Posterior vena cava (tissue), 2 donors: ENCODE results near the gene ITGA11. TPM values are rescaled to one million over a fixed set of nuclear protein-coding genes. Genes with fewer than 3 reads are reported as not detected.
"Not testable (repeated sequence)": the region's sequence is repeated elsewhere in the genome, so short reads cannot be mapped to it uniquely, and the experiment has no call there.

Source experiments
- DNase-seq: peaks from one replicate; pipeline ENCODE4 v3.0.0-alpha.2; 2020; ENCODE audit warnings: low spot score
- intact Hi-C, 2 donors: fragments of 100-400 bp; cut with DNase I; formaldehyde crosslinking; loops; one replicate each; pipeline versions ENCODE4 v1.14.1 to v1.14.2; 2022 to 2023
- total RNA-seq, 2 donors: library from RNA; stranded (reverse); fragmentation: NEBNext Ultra II Directional; extraction: Animal tissue kit (Norgen Biotek cat#: 25700); gene quantifications; one replicate each; pipeline ENCODE4 v1.2.1, GENCODE V29; 2021
- donor health status: DM: yes; HTN: yes; CAD: no.
- donor health status: DM: yes; HTN: yes; CAD: no.

Gene ITGA11
- total RNA-seq, 2 donors from 2014 or later: 23.1 to 62.5 TPM

GRCh38 chr15:68403161-68403941 lies 28.6 kb downstream of the ITGA11 start:
- intact Hi-C loops: no loop called here
- DNase-seq: peak; percentile 17

- peak; percentile 76 for DNase-seq
- intact Hi-C loops: no loop called here
These were observed 29.4 kb downstream of the ITGA11 start for GRCh38 chr15:68402432-68403160.

DNA sequence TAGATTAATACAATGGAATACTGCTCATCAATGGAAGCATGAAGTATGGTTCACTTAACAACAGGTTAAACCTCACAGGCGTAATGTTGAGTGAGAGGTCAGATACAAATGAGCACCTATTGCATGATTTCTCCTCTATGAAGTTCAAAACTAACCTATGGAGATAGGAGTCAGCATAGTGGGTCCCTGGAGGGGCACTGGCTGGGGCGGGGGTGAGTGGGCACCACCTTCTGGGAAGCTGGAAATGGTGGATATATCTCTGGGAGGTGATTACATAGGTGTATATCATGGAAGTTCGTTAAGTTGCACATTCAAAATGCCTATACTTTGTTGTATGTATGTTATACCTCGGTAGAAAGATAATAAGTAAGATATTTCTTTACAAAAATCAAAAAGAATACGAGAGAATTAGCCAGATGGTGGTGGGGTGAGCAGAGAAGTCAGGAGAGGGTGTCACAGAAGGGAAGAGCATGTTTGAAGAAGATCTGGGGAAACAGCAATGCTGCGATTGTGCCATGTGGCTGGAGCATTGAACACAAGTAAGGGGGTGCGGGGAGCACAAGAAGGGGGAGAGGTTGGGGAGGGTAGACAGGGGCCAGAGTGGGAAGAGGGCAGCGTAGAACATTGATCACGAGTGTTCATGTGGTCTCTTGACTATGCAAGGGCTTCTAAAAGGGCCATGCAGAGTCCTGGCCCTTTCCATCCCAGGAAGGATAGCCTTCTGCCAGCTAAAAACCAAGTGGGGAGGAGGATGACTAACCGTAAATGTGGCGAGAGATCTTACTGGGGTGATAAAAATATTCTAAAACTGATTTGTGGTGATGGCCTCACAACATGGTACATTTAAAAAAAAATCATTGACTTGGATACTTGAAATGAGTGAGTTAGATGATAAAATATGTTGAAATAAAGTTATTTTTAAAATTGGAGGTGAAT lies 30.2 kb downstream of the ITGA11 start:
- peak; percentile 26 for DNase-seq
- intact Hi-C loops: no loop called here

DNA sequence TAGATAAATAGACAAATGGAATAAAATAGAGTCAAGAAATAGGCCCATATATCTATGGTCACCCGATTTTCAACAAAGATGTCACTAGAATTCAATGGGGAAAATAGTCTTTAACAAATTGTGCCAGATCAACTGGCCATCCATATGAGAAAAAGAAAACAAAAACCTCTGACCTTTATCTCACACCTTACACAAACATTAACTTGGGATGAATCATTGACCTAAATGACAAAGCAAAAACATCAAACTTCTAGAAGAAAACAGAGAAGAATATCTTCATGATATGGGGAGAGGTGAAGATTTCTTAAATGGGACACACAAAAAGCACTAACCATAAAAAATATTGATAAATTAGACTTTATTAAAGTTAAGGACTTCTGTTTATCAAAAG lies 31.9 kb downstream of the ITGA11 start:
- intact Hi-C loops: no loop called here
- DNase-seq: no peak

- intact Hi-C loops: no loop called here
- no peak for DNase-seq
These were observed 32.6 kb downstream of the ITGA11 start for GRCh38 chr15:68399096-68400065.

- DNase-seq, intact Hi-C loops: not testable (repeated sequence)
These were observed 34.0 kb downstream of the ITGA11 start for GRCh38 chr15:68397999-68398398.

GRCh38 chr15:68396068-68396467 lies 35.9 kb downstream of the ITGA11 start:
- intact Hi-C loops: no loop called here
- no peak for DNase-seq

- DNase-seq: peak; percentile 38
- intact Hi-C loops: no loop called here
These were observed 40.8 kb downstream of the ITGA11 start for GRCh38 chr15:68391121-68391520.

GRCh38 chr15:68389936-68390817 lies 41.8 kb downstream of the ITGA11 start:
- intact Hi-C loops: no loop called here
- DNase-seq: peak; percentile 64

DNA sequence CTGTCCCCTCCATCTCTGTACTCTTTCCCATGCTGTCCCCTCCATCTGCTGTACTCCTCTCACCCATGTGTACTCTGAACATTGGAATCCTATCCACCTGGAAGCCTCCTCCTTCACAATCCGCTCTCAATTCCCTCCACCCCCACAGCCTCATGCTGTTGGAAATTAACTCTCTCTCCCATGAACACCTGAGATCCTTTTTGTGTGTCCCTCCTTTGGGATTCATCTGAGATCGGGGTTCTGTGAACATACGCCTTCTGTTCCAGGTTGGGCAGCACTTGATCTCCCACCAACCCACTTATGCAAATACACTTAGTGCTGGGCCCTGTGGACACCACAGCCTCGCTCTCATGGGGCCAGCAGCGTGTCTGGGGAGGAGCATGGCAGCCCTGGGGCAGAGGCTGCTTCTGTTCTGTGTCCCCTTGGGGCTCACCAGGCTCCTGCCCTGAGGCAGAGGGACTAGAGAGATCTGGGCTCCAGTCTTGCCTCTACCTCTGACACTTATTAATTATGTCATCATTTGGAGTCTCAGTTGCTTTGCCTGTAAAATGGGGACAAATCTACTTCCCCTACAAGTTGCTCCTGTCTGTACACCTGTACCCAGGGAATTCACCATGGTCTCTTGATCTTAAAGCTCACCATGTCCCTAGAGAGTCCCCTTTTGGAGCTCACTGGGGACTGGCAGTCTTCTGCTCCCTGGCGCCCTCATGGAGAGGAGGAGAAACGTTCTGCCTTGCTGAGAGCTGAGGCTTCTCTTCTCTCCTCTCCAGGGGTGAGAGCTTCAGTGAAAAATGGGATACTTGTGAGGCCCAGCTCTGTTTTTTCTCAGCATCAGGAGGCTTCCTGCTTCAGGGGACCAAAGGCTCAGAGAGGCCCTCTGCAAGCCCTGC lies 42.7 kb downstream of the ITGA11 start:
- peak; percentile 36 for DNase-seq

DNA sequence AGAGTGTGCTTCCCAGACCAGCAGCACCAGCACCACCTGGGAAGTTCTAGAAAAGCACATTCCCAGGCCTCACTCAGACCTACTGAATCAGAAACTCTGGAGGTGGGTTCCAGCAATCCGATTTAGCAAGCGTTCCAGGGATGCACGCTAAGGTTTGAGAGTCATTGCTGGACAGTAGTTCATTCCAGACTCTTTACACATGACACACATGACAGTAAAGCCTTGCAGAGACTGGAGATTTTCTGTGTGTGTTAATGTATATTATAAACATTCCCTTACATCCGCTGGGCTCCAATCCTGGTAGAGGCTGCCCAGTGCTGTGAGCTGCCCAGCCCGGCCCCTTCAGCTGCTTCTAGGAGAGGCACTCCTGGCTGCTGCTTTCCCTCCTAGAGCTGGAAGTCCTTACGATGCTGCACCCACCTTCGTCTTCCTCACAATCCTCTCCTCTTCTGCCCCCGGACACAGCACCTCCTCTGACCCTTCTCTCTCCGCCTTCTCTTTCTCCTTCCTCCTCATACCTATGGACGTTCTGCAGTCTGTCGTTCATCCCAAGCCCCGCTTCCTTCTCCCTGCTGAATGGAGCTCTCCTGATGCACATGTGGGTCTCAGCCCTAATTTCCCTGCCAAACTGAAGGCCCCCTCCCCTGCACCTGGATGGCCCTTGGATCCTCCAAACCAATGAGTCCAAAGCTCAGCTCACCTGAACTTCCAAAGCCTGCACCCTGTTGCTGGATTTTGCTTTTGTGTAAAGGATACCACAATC lies 44.4 kb downstream of the ITGA11 start:
- peak; percentile 22 for DNase-seq
- intact Hi-C loops: no loop called here

More for the DNA sequence above, 42.7 kb downstream of the ITGA11 start:
- intact Hi-C loops: no loop called here

- intact Hi-C loops: no loop called here
These were observed 45.2 kb downstream of the ITGA11 start for GRCh38 chr15:68386587-68387288.

GRCh38 chr15:68385671-68386586 lies 46.0 kb downstream of the ITGA11 start:
- intact Hi-C loops: no loop called here
- DNase-seq: peak; percentile 36

More at GRCh38 chr15:68386587-68387288, 45.2 kb downstream of the ITGA11 start:
- DNase-seq: peak; percentile 5

DNA sequence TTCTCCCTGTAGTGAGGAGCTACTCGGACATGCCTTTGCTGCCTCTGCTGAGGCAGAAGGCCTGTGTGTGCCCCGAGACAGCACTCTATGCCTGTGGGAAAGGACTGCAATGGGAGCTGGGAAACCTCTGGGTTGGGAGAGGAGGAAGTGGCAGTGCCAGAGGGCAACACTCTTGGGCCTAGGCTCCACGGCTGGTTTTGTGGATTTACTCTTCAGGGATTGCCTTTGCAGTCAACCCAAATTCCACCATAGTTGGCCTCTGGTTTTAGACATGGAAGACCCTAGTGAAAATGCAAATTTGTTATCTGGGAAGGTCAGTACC lies 46.8 kb downstream of the ITGA11 start:
- intact Hi-C loops: no loop called here
- DNase-seq: peak; percentile 47
